CD14-positive monocyte (primary cell): ENCODE results near the gene CLDN3. TPM values are rescaled to one million over a fixed set of nuclear protein-coding genes. Genes with fewer than 3 reads are reported as not detected.

Experiments
- DNase-seq, 3 donors: peaks; one replicate each; pipeline ENCODE4 v3.0.0-alpha.2; 2011 to 2022
- H2AFZ ChIP-seq: 2 replicates; pipeline ENCODE4 v1.6.0; 2012; ENCODE audit warnings: mild to moderate bottlenecking, low read depth, low read length, inconsistent platforms; ENCODE audit not compliant: insufficient read depth, poor library complexity, severe bottlenecking
- H3K27ac ChIP-seq, 2 donors: 1 replicate in 1 of 2; 2 replicates in 1 of 2; pipeline ENCODE4 v1.5.1; 2012 to 2013; ENCODE audit warnings: low read length in 2 of 2, control low read depth in 1 of 2, inconsistent platforms in 1 of 2, low read depth in 1 of 2, mild to moderate bottlenecking in 1 of 2
- H3K27me3 ChIP-seq, 2 donors: one replicate each; pipeline versions ENCODE4 v1.6.0 to v1.6.1; 2011 to 2013; ENCODE audit warnings: low read length in 2 of 2; ENCODE audit not compliant: control insufficient read depth in 2 of 2, insufficient read depth in 2 of 2
- H3K36me3 ChIP-seq, 2 donors: replicated peaks in 1 of 2; 1 replicate in 1 of 2; 2 replicates in 1 of 2; pipeline versions ENCODE4 v1.5.1 to v1.6.1; 2012 to 2013; ENCODE audit warnings: low read length in 2 of 2, control low read depth in 1 of 2, inconsistent platforms in 1 of 2, mild to moderate bottlenecking in 1 of 2; ENCODE audit not compliant: insufficient read depth in 2 of 2, control insufficient read depth in 1 of 2
- H3K4me1 ChIP-seq, 2 donors: 1 replicate in 1 of 2; 2 replicates in 1 of 2; pipeline versions ENCODE4 v1.5.1 to v1.6.1; 2012 to 2013; ENCODE audit warnings: low read length in 2 of 2, control low read depth in 1 of 2, inconsistent platforms in 1 of 2, mild to moderate bottlenecking in 1 of 2, moderate library complexity in 1 of 2; ENCODE audit not compliant: insufficient read depth in 2 of 2, control insufficient read depth in 1 of 2
- H3K4me2 ChIP-seq: replicated peaks from 2 replicates; pipeline ENCODE3; 2012; ENCODE audit warnings: low read length, moderate library complexity, mild to moderate bottlenecking; ENCODE audit not compliant: poor library complexity, severe bottlenecking; ENCODE audit errors: extremely low read depth
- H3K4me3 ChIP-seq, 3 experiments: fragments of 200-600 bp in 1 of 3; sonication (generic) in 1 of 3; replicated peaks in 1 of 3; 1 replicate in 2 of 3; 2 replicates in 1 of 3; pipeline ENCODE4 v1.5.1; 2011 to 2013; ENCODE audit warnings: low read length in 3 of 3, mild to moderate bottlenecking in 3 of 3, control low read depth in 2 of 3, low read depth in 2 of 3, inconsistent platforms in 1 of 3, moderate library complexity in 1 of 3
- H3K79me2 ChIP-seq: 2 replicates; pipeline ENCODE4 v1.6.0; 2012; ENCODE audit warnings: mild to moderate bottlenecking, control low read depth, inconsistent platforms, low read length, moderate library complexity; ENCODE audit not compliant: insufficient read depth
- H3K9ac ChIP-seq: 2 replicates; pipeline ENCODE4 v1.6.0; 2017; ENCODE audit warnings: low read length, mild to moderate bottlenecking; ENCODE audit not compliant: insufficient read depth, poor library complexity, severe bottlenecking
- H3K9me3 ChIP-seq, 2 donors: replicated peaks in 1 of 2; 1 replicate in 1 of 2; 2 replicates in 1 of 2; pipeline versions ENCODE4 v1.5.1 to v1.6.1; 2012 to 2013; ENCODE audit warnings: low read length in 2 of 2, control low read depth in 1 of 2; ENCODE audit not compliant: control insufficient read depth in 1 of 2, insufficient read depth in 1 of 2
- H4K20me1 ChIP-seq: 2 replicates; pipeline ENCODE4 v1.6.0; 2012; ENCODE audit warnings: mild to moderate bottlenecking, low read length, control low read depth, moderate library complexity; ENCODE audit not compliant: insufficient read depth
- H3K27ac Mint-ChIP-seq, 7 donors: one replicate each; pipeline ENCODE4 v1.8.0; 2020; ENCODE audit warnings: mild to moderate bottlenecking in 7 of 7, mixed read lengths in 7 of 7, moderate library complexity in 6 of 7, inconsistent platforms in 2 of 7
- H3K27me3 Mint-ChIP-seq, 3 donors: one replicate each; pipeline ENCODE4 v1.8.0; 2021 to 2022; ENCODE audit warnings: low read depth in 3 of 3, mild to moderate bottlenecking in 3 of 3, mixed read lengths in 3 of 3, moderate library complexity in 3 of 3, inconsistent platforms in 1 of 3
- H3K36me3 Mint-ChIP-seq, 2 donors: one replicate each; pipeline ENCODE4 v1.8.0; 2020; ENCODE audit warnings: mixed read lengths in 2 of 2, inconsistent platforms in 1 of 2, mild to moderate bottlenecking in 1 of 2
- H3K4me1 Mint-ChIP-seq: one replicate; pipeline ENCODE4 v1.8.0; 2020; ENCODE audit warnings: mild to moderate bottlenecking, mixed read lengths
- H3K4me3 Mint-ChIP-seq, 2 donors: one replicate each; pipeline ENCODE4 v1.8.0; 2020; ENCODE audit warnings: mild to moderate bottlenecking in 2 of 2, mixed read lengths in 2 of 2, moderate library complexity in 1 of 2
- H3K9me3 Mint-ChIP-seq, 7 donors: one replicate each; pipeline ENCODE4 v1.8.0; 2020 to 2022; ENCODE audit warnings: mixed read lengths in 7 of 7, mild to moderate bottlenecking in 6 of 7, moderate library complexity in 6 of 7, inconsistent platforms in 2 of 7
- CTCF ChIP-seq: fragments of 200-600 bp; IDR thresholded peaks from one replicate; pipeline ENCODE4 v1.8.0; 2022; ENCODE audit warnings: antibody characterized with exemption, mild to moderate bottlenecking
- WGBS: methylation state at CpG from one replicate; pipeline ENCODE4 v1.1.5; 2013; ENCODE audit warnings: missing lambda C conversion rate; ENCODE audit not compliant: insufficient coverage; 5-methylcytosine and 5-hydroxymethylcytosine counted together
- intact Hi-C, 2 donors: fragments of 100-400 bp; cut with micrococcal nuclease; formaldehyde crosslinking; loops; one replicate each; pipeline versions ENCODE4 v1.15.0 to v1.15.1; 2023
- polyA plus RNA-seq, 3 donors: library from polyadenylated mRNA; depleted of rRNA in 1 of 3; unstranded in 2 of 3; stranded (reverse) in 1 of 3; fragments of 300-500 nt in 2 of 3; fragments of >200 nt in 1 of 3; fragmentation: Illumina TruSeq in 2 of 3; gene quantifications; 1 replicate in 2 of 3; 2 replicates in 1 of 3; pipeline ENCODE4 v1.2.3, GENCODE V29; 2012 to 2021

The CLDN3 gene
- polyA plus RNA-seq, 3 donors, result not detected

- Histone ChIP-seq H2AFZ (no peak overlapping the region), H4K20me1 (peaks cover under 1% of the 10 kb centered on the region), H3K9me3 (no peaks in the 10 kb centered on the region), H3K27ac (no peak overlapping the region), H3K79me2 (no peaks in the 10 kb centered on the region), H3K4me1 (peaks cover 9 to 13% of the 10 kb centered on the region in 2 donors), H3K36me3 (no peaks in the 10 kb centered on the region), H3K27me3 (peaks cover 0 to 12% of the 10 kb centered on the region in 2 donors), H3K4me2 (no peak overlapping the region), H3K4me3 (no peak overlapping the region), H3K9ac (no peak overlapping the region)
- Mint-ChIP-seq H3K9me3 (peaks cover 0 to 2% (median 0%) of the 10 kb centered on the region in 7 donors), H3K27me3 (peaks cover 17 to 36% (median 30%) of the 10 kb centered on the region in 3 donors), H3K36me3 (no peaks in the 10 kb centered on the region), H3K4me3 (no peak overlapping the region), H3K4me1 (peaks cover 3% of the 10 kb centered on the region), H3K27ac (no peak overlapping the region)
- 55% methylated on average over 24 of the region's 35 CpGs for WGBS
- TF ChIP-seq CTCF, result no peak
- no peak for DNase-seq
- intact Hi-C loops, result no loop called here
Measured at GRCh38 chr7:73742753-73743641, 27.1 kb downstream of the CLDN3 start.

GRCh38 chr7:73742338-73742752 lies 27.7 kb downstream of the CLDN3 start:
- peaks cover 15 to 20% of the 10 kb centered on the region in 2 donors for H3K4me1 ChIP-seq
- H3K9me3 ChIP-seq, result no peaks in the 10 kb centered on the region
- Mint-ChIP-seq H3K27me3 (peaks cover 17 to 36% (median 27%) of the 10 kb centered on the region in 3 donors), H3K4me1 (peaks cover 9% of the 10 kb centered on the region), H3K4me3 (peak overlapping the region in 1 of 2 donors; percentile 26), H3K27ac (no peak overlapping the region), H3K9me3 (peaks cover 0 to 2% (median 0%) of the 10 kb centered on the region in 7 donors), H3K36me3 (peaks cover 1 to 3% of the 10 kb centered on the region in 2 donors)
- no peak overlapping the region for H3K27ac ChIP-seq
- H3K27me3 ChIP-seq, result peaks cover 0 to 12% of the 10 kb centered on the region in 2 donors
- DNase-seq, result no peak
- no peak overlapping the region for H3K4me2 ChIP-seq
- H4K20me1 ChIP-seq, result peaks cover 7% of the 10 kb centered on the region
- TF ChIP-seq CTCF, result no peak
- intact Hi-C loops, result no loop called here
- 73% methylated on average over 5 of the region's 7 CpGs for WGBS
- peaks cover under 1 to 2% of the 10 kb centered on the region in 2 donors for H3K36me3 ChIP-seq
- no peak overlapping the region for H3K9ac ChIP-seq
- H2AFZ ChIP-seq, result no peak overlapping the region
- no peak overlapping the region for H3K4me3 ChIP-seq
- peaks cover 3% of the 10 kb centered on the region for H3K79me2 ChIP-seq
